GM12801 (cell line): ENCODE data around the gene FRAT1.

Experiments used
- CTCF ChIP-seq: IDR thresholded peaks from one replicate; pipeline ENCODE4 v1.5.1; 2011; ENCODE audit warnings: control low read depth; ENCODE audit not compliant: insufficient read length; ENCODE audit errors: extremely low read depth

FRAT1 gene

DNA sequence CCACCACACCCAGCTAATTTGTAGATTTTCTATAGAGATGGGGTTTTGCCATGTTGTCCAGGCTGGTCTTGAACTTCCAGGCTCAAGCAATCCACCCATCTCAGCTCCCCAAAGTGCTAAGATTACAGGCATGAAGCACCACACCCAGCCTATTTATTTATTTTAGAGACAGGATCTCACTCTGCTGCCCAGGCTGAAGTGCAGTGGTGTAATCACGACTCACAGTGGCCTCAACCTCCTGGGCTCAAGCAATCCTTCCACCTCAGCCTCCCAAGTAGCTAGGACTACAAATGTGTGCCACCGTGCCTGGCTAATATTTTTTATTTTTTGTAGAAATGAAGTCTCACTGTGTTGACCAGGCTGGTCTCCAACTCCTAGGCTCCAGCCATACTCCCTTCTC lies 22.3 kb downstream of the FRAT1 start:
- TF ChIP-seq CTCF, result no peak

DNA sequence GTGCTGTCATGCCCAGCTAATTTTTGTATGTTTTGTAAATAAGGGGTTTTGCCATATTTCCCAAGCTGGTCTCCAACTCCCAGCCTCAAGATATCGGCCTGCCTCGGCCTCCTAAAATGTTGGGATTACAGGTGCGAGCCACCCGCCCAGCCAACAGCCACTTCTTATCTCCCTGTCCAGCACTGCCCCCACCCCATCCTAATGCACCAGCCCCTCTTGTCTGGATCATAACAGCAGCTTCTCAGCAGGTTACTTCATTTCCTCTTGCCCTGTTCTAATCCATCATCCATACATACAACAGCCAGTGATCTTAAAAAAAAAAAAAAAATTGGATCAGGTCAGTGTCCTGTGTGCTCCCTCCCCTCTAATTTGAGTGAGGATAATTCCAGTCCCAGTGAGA lies 28.2 kb downstream of the FRAT1 start:
- TF ChIP-seq CTCF, result no peak

DNA sequence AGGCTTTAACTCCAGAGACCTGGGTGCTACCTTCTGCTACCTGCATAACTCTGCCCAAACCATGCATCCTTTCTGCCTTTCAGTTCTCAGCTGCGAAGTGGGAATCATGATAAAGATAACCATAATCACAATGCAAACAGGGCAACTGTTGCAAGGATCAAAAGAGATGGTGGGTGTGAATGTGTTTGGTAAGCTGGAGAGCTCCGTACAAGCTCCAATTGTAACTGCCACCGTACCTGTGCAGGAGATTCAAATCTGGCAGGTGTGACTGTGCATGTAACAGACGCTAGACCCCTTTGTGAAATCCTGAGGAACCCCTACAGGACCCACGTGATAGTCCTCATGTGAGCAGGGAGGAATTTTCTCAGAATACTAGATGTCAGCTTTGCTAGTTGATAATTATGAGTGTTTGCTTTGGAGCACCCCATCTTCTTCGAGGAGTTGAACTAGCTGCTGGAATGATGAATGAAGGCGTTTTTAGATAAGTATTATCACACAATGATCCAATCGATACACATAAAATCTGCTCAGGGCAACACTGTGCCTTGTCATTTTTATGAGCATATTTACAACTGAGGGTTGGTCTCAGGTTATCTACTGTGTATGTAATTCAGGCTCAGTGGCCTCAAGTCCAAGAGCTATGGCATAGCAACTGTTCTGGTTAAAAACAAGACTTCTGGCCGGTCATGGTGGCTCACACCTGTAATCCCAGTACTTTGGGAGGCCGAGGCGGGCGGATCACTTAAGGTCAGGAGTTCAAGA lies 30.9 kb downstream of the FRAT1 start:
- no peak for TF ChIP-seq CTCF

DNA sequence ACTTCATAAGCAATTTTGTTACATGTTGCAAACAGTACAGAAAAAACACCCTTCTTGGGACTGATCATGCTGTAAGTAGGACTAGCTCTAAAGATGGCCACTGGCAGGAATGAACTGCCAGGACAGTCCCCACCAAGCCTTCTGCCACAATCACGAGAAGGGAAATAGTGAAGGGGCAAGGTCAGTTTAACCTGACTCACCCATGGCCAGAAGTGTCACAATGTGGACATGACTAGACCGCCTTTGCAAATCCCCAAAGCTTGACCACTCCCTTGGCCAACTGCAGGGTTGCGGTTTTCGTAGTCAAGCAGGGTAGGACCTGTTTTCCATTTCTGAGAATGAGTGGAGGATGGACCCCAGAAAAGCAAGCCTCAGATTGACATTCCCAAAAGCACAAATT lies 34.9 kb downstream of the FRAT1 start:
- TF ChIP-seq CTCF, result no peak

DNA sequence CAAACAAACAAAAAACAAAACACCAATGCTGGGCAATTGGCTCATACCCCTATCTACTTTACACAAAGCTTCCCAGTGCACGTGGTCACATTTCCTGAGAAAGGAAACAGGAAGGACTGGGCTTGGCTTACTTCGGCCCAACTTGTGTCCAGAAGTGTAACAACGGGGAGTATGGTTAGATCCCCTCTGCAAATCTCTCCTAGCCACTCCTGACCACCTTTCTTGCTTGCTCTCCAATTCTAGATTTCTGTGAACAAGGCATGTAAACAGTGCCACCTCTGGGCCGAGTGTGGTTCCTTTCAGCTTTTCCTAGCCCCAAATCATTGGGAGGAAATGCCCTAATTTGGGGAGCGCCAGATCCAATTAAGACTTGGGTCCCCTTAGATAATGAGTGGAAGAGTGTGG lies 36.5 kb downstream of the FRAT1 start:
- TF ChIP-seq CTCF, result no peak

- no peak for TF ChIP-seq CTCF
Measured at GRCh38 chr10:97356318-97356914, 37.3 kb downstream of the FRAT1 start.

DNA sequence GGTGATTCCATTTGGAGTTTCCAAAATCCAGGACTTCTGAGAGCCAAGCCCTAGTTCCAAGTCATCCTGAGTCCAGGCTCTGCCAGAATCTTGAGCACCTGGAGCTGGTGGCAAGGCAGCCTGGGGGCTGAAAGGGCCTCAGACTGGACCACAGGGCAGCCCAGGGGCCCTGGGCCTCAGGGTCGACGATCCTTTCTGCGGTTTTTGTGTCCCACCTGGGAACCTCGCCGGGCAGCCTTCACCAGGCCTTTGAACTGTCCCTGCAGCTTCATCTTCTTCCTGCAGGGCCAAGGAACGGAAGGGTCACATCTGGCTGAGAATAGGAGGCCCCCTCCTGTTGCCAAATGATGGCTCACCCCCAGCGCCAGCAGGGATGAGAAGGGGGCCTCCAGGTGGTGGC lies 37.8 kb downstream of the FRAT1 start:
- TF ChIP-seq CTCF, result no peak
